SK-N-SH (cell line): ENCODE results near the gene SCARB2. TPM values are rescaled to one million over a fixed set of nuclear protein-coding genes. Genes with fewer than 3 reads are reported as not detected.

Source experiments
- CTCF ChIA-PET: fragments of 300-600, 350-600 bp; formaldehyde crosslinking; extraction: SDS; loops from one replicate; lab custom pipeline; 2021; lab: Yijun Ruan, JAX
- POLR2A ChIA-PET: fragments of 350-600 bp; sonication (Branson Sonifier 250); formaldehyde crosslinking; extraction: SDS; loops from one replicate; lab custom pipeline; 2020; ENCODE audit warnings: antibody characterized with exemption, inconsistent platforms; lab: Yijun Ruan, JAX
- DNase-seq: peaks from one replicate; pipeline ENCODE4 v3.0.0; 2012
- H2AFZ ChIP-seq: fragments of 200-600 bp; sonication (generic); 2 replicates; pipeline ENCODE4 v1.8.1; 2016; ENCODE audit warnings: antibody characterized with exemption, mild to moderate bottlenecking, low read depth
- H3F3A ChIP-seq: fragments of 200-600 bp; sonication (generic); replicated peaks from 2 replicates; pipeline ENCODE3; 2016; ENCODE audit warnings: antibody characterized with exemption, mild to moderate bottlenecking; ENCODE audit not compliant: insufficient read depth
- H3K27ac ChIP-seq, 2 experiments: fragments of 200-500 bp in 1 of 2; fragments of 200-600 bp in 1 of 2; sonication (Bioruptor generic) in 1 of 2; sonication (generic), shearing (Covaris generic) in 1 of 2; 2 replicates each; pipeline versions ENCODE4 v1.5.1 to v1.6.1; 2014 to 2016; ENCODE audit warnings: low read depth in 2 of 2, inconsistent platforms in 1 of 2, low read length in 1 of 2, mild to moderate bottlenecking in 1 of 2, mixed read lengths in 1 of 2
- H3K27me3 ChIP-seq: fragments of 200-600 bp; sonication (generic), shearing (Covaris generic); 2 replicates; pipeline ENCODE4 v1.6.1; 2016; ENCODE audit warnings: mixed run types; ENCODE audit not compliant: insufficient read depth
- H3K36me3 ChIP-seq, 2 experiments: fragments of 200-500 bp in 1 of 2; fragments of 200-600 bp in 1 of 2; sonication (Bioruptor generic) in 1 of 2; sonication (generic) in 1 of 2; replicated peaks in 1 of 2; 2 replicates each; pipeline versions ENCODE3 to v1.5.1; 2014 to 2016; ENCODE audit warnings: low read length in 1 of 2, mild to moderate bottlenecking in 1 of 2; ENCODE audit not compliant: insufficient read depth in 2 of 2, control insufficient read depth in 1 of 2
- H3K4me1 ChIP-seq, 2 experiments: fragments of 200-500 bp in 1 of 2; fragments of 200-600 bp in 1 of 2; sonication (Bioruptor generic) in 1 of 2; sonication (generic), shearing (Covaris generic) in 1 of 2; 2 replicates each; pipeline versions ENCODE4 v1.5.1 to v1.6.1; 2014 to 2016; ENCODE audit warnings: low read depth in 1 of 2, low read length in 1 of 2, mixed run types in 1 of 2; ENCODE audit not compliant: insufficient read depth in 2 of 2, control insufficient read depth in 1 of 2
- H3K4me2 ChIP-seq: fragments of 200-600 bp; sonication (generic), shearing (Covaris generic); 2 replicates; pipeline ENCODE4 v1.6.1; 2017; ENCODE audit warnings: mixed run types
- H3K4me3 ChIP-seq, 2 experiments: fragments of 200-500 bp in 1 of 2; fragments of 200-600 bp in 1 of 2; sonication (Bioruptor generic) in 1 of 2; sonication (generic), shearing (Covaris generic) in 1 of 2; 2 replicates each; pipeline versions ENCODE4 v1.5.1 to v1.8.1; 2014 to 2016; ENCODE audit warnings: low read depth in 2 of 2, inconsistent platforms in 1 of 2, low read length in 1 of 2, mild to moderate bottlenecking in 1 of 2, mixed read lengths in 1 of 2, moderate library complexity in 1 of 2
- H3K79me2 ChIP-seq: fragments of 200-600 bp; sonication (generic); 2 replicates; pipeline ENCODE4 v1.8.1; 2017; ENCODE audit warnings: mild to moderate bottlenecking; ENCODE audit not compliant: insufficient read depth
- H3K9ac ChIP-seq: fragments of 200-600 bp; sonication (generic); 2 replicates; pipeline ENCODE4 v1.6.1; 2017; ENCODE audit warnings: mixed run types
- H3K9me2 ChIP-seq: fragments of 200-600 bp; sonication (generic); 2 replicates; pipeline ENCODE4 v1.6.1; 2017; ENCODE audit warnings: mixed run types
- H3K9me3 ChIP-seq: fragments of 200-600 bp; sonication (generic); 2 replicates; pipeline ENCODE4 v1.6.1; 2017; ENCODE audit warnings: mixed run types, mild to moderate bottlenecking, moderate library complexity
- H4K20me1 ChIP-seq: fragments of 200-600 bp; sonication (generic); 2 replicates; pipeline ENCODE4 v1.6.1; 2017; ENCODE audit warnings: mild to moderate bottlenecking, mixed run types; ENCODE audit not compliant: insufficient read depth
- EP300 ChIP-seq, 2 experiments: IDR thresholded peaks; 2 replicates each; pipeline versions ENCODE4 v1.4.0 to v1.6.1; 2012; ENCODE audit warnings: borderline replicate concordance in 1 of 2, low read depth in 1 of 2, low read length in 1 of 2
- EZH2phosphoT487 ChIP-seq: fragments of 200-600 bp; sonication (generic); IDR thresholded peaks from 2 replicates; pipeline ENCODE4 v1.6.1; 2017; ENCODE audit warnings: low read depth, mixed run types, mild to moderate bottlenecking, antibody characterized with exemption, moderate library complexity, borderline replicate concordance
- FOXM1 ChIP-seq: IDR thresholded peaks from 2 replicates; pipeline ENCODE4 v1.4.0; 2012; ENCODE audit warnings: low read depth, mild to moderate bottlenecking
- MEF2A ChIP-seq: IDR thresholded peaks from 2 replicates; pipeline ENCODE4 v1.4.0; 2012; ENCODE audit warnings: low read depth, borderline replicate concordance
- REST ChIP-seq: IDR thresholded peaks from 2 replicates; pipeline ENCODE4 v1.6.1; 2012; ENCODE audit warnings: mild to moderate bottlenecking, low read depth, low read length, moderate library complexity
- RFX5 ChIP-seq: IDR thresholded peaks from 2 replicates; pipeline ENCODE4 v1.6.1; 2012; ENCODE audit warnings: mild to moderate bottlenecking, improper control_type of control experiment, low read length
- RXRA ChIP-seq: IDR thresholded peaks from 2 replicates; pipeline ENCODE4 v1.4.0; 2012; ENCODE audit warnings: low read depth, mild to moderate bottlenecking, borderline replicate concordance
- TAF1 ChIP-seq: IDR thresholded peaks from 2 replicates; pipeline ENCODE4 v1.6.1; 2012; ENCODE audit warnings: low read depth, mild to moderate bottlenecking, low read length, moderate library complexity, borderline replicate concordance
- USF1 ChIP-seq: IDR thresholded peaks from 2 replicates; pipeline ENCODE4 v1.4.0; 2012; ENCODE audit warnings: low read depth, borderline replicate concordance
- YY1 ChIP-seq: IDR thresholded peaks from 2 replicates; pipeline ENCODE4 v1.4.0; 2012; ENCODE audit warnings: low read depth, mild to moderate bottlenecking
- WGBS: methylation state at CpG from one replicate; pipeline ENCODE4 v1.1.6; 2017; ENCODE audit warnings: low lambda C conversion rate; 5-methylcytosine and 5-hydroxymethylcytosine counted together
- polyA plus RNA-seq, 3 experiments: library from polyadenylated mRNA; depleted of rRNA; stranded (reverse); fragments of >200 nt; gene quantifications; 2 replicates each; pipeline ENCODE4 v1.2.3, GENCODE V29; 2012
- TF ChIP-seq, protein P1 (sequence below): fragments of 150-350 bp; IDR thresholded peaks from 2 replicates; pipeline ENCODE4 v1.6.1; 2017; ENCODE audit warnings: antibody characterized with exemption, low read length, low read depth, borderline replicate concordance

SCARB2 gene
- polyA plus RNA-seq, 1 of the 3 experiments (the other 2 are of a cell fraction) = 82.6 TPM

DNA sequence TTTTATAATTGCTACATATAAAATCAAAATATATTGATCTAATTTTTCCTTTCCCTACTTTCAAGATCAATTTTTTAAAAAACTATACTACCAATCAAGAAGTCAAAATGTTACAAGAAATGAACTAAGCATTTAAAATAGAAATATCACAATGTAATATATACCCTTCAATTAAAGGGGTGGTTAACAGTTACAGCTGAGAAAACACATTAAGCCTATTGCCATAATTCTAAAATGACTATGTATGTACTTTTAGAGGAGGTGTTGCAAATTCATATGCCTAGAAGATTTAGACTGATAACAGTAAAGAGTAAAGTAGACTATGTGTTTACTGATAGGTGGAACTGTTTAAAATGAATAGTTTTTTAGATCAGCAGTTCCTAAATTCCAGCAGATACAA is 69.1 kb downstream of the SCARB2 start (continued):
- TF ChIP-seq REST (no peak), FOXM1 (no peak), TAF1 (no peak), USF1 (no peak), MEF2A (no peak), YY1 (no peak), RFX5 (no peak), RXRA (no peak)

DNA sequence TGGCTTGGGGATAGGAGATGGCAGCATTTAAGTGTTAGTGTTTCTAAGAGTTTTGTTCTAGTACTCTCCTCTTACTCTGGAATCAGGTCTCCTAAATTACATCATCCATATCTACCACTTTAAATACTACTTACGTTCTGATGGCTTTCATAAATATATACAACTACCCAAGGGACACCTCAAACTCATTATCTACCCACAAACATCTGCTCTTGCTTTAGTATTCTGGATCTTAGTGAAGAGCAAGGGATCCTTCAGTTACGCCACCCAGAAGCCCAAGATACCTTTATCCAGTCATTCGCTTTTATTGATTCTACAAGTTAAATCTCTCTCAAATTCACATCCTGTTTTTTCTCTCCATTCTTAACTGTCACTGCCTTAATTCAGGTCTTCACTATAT is 72.4 kb downstream of the SCARB2 start:
- no peaks in the 10 kb centered on the region for H3K9me3 ChIP-seq
- ChIA-PET POLR2A (no interaction called here), CTCF (no interaction called here)
- no peaks in the 10 kb centered on the region for H3K27me3 ChIP-seq
- no peak for DNase-seq
- H4K20me1 ChIP-seq = peaks cover 11% of the 10 kb centered on the region
- H3K9me2 ChIP-seq = no peaks in the 10 kb centered on the region
- H2AFZ ChIP-seq = no peak overlapping the region
- WGBS = 98% methylated on average over 3 of the region's 3 CpGs
- no peaks in the 10 kb centered on the region; a peak in 1 of 4 replicates for H3K4me1 ChIP-seq
- no peak overlapping the region for H3K9ac ChIP-seq
- H3K36me3 ChIP-seq = peaks cover 69 to 71% of the 10 kb centered on the region in 2 experiments
- H3K79me2 ChIP-seq = peaks cover 100% of the 10 kb centered on the region
- no peak overlapping the region for H3K4me2 ChIP-seq
- H3F3A ChIP-seq = no peaks in the 10 kb centered on the region
- no peak overlapping the region for H3K4me3 ChIP-seq
- H3K27ac ChIP-seq = no peak overlapping the region
- TF ChIP-seq, protein P1, sequence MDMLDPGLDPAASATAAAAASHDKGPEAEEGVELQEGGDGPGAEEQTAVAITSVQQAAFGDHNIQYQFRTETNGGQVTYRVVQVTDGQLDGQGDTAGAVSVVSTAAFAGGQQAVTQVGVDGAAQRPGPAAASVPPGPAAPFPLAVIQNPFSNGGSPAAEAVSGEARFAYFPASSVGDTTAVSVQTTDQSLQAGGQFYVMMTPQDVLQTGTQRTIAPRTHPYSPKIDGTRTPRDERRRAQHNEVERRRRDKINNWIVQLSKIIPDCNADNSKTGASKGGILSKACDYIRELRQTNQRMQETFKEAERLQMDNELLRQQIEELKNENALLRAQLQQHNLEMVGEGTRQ = no peak
- TF ChIP-seq YY1 (no peak), EZH2phosphoT487 (no peak), USF1 (no peak), EP300 (IDR thresholded peaks at IDR 0.05; ENCODE audit: borderline replicate concordance in 1 of 2, low read depth in 1 of 2, low read length in 1 of 2) (no peak)
